ENCODE data around the gene ZMYM4. TPM values are rescaled to one million over a fixed set of nuclear protein-coding genes. Genes with fewer than 3 reads are reported as not detected.
"Not testable (repeated sequence)": the region's sequence is repeated elsewhere in the genome, so short reads cannot be mapped to it uniquely, and the experiment has no call there.

ZMYM4 gene
- total and polyA plus RNA-seq, 10 of the 15 experiments (the other 5 are each of a cell fraction or from before 2014, with no cell fraction given): 8.0 to 37.0 (median 28.1) TPM

DNA sequence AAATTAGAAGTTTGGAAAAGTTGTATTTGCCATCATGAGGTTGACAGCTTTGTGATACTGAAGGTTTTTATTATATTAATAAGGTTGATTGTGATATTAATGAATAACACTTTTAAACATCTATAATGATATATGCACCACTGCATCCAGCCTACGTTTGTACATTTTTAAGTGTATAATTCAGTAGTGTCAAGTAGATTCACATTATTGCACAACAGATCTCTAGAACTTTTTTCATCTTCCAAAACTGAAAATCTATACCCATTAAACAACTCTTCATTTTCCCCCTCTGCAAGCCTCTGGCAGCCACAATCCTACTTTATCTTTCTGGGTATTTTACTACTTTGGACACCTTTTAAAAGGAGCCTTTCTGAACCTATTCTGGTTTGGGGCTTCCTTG, 37.2 kb upstream of the ZMYM4 start (continued):
- TF ChIP-seq, protein P1, sequence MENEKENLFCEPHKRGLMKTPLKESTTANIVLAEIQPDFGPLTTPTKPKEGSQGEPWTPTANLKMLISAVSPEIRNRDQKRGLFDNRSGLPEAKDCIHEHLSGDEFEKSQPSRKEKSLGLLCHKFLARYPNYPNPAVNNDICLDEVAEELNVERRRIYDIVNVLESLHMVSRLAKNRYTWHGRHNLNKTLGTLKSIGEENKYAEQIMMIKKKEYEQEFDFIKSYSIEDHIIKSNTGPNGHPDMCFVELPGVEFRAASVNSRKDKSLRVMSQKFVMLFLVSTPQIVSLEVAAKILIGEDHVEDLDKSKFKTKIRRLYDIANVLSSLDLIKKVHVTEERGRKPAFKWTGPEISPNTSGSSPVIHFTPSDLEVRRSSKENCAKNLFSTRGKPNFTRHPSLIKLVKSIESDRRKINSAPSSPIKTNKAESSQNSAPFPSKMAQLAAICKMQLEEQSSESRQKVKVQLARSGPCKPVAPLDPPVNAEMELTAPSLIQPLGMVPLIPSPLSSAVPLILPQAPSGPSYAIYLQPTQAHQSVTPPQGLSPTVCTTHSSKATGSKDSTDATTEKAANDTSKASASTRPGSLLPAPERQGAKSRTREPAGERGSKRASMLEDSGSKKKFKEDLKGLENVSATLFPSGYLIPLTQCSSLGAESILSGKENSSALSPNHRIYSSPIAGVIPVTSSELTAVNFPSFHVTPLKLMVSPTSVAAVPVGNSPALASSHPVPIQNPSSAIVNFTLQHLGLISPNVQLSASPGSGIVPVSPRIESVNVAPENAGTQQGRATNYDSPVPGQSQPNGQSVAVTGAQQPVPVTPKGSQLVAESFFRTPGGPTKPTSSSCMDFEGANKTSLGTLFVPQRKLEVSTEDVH (IDR thresholded peaks at IDR 0.05; ENCODE audit: low read depth, partially characterized antibody): no peak
- no peak for TF ChIP-seq NR2F1 (conservative IDR thresholded peaks at IDR 0.05)

DNA sequence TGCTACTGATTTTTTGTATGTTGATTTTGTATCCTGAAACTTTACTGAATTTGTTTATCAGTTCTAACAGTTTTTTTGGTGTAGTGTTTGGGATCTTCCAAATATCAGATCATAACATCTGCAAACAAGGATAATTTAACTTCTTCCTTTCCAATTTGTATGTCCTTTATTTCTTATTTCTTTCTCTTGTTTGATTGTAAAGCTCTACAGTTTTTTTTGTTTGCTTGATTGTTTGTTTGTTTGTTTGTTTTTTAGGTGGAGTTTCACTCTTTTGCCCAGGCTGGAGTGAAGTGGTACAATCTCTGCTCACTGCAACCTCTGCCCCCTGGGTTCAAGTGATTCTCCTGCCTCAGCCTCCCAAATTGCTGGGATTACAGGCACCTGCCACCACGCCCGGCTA, 31.7 kb upstream of the ZMYM4 start:
- H3K4me2 ChIP-seq (ENCODE audit: control insufficient read depth, insufficient read depth); H3K9me3 ChIP-seq (replicated peaks; ENCODE audit: control insufficient read depth, insufficient read depth, low read length); H3K27ac ChIP-seq (ENCODE audit: control insufficient read depth, insufficient read depth); DNase-seq (ENCODE audit: low read depth, low spot score); H3K4me1 ChIP-seq (ENCODE audit: control insufficient read depth, insufficient read depth, low read length); FAIRE-seq; H4K20me1 ChIP-seq (ENCODE audit: control insufficient read depth, insufficient read depth); H3K9ac ChIP-seq (ENCODE audit: control insufficient read depth, insufficient read depth, low read length); in situ Hi-C loops (cut with MboI); BruUV-seq (replicated peaks); H2AFZ ChIP-seq (ENCODE audit: control insufficient read depth, low read depth, low read length); CTCF ChIA-PET; RAD21 ChIA-PET (ENCODE audit: unreplicated experiment); H3K79me2 ChIP-seq (ENCODE audit: control insufficient read depth, insufficient read depth, low read length); POLR2A ChIA-PET; ATAC-seq; H3K36me3 ChIP-seq (ENCODE audit: control insufficient read depth in 2 of 2, insufficient read depth in 2 of 2, low read length in 1 of 2); intact Hi-C loops (cut with micrococcal nuclease; ENCODE audit: unreplicated experiment); H3K4me3 ChIP-seq; SMC1A ChIA-PET (ENCODE audit: uncharacterized antibody, unreplicated experiment); H3K27me3 ChIP-seq (replicated peaks in 1 of 2; ENCODE audit: control insufficient read depth in 2 of 2, insufficient read depth in 2 of 2, low read length in 1 of 2): not testable (repeated sequence)
- WGBS (ENCODE audit: insufficient coverage, insufficient replicate concordance, low lambda C conversion rate, missing lambda C conversion rate): 82% methylated on average over 2 of the region's 2 CpGs

DNA sequence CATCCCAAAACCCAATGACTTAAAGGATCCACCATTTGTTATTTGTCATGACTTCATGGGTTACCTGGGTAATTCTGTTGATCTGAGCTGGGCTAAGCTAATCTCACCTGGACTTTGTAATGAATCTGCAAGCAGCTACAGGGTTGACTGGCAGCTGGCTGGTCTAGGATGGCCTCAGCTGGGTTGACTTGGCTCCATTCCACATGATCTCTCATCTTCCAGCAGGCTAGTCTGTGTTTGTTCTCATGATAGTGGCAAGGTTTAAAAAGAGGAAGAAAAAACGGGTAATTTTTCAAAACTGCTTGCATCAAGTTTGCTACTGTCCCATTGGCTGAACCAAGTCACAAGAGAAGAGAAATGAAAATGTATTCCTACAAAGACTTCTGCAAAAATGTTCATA, 24.8 kb upstream of the ZMYM4 start:
- no peak overlapping the region for H3K27ac ChIP-seq (ENCODE audit: control insufficient read depth, insufficient read depth)
- ChIA-PET SMC1A (ENCODE audit: uncharacterized antibody, unreplicated experiment) (interaction anchor here (1.0 kb wide), 1 partner anchor 8 kb away, joined by 3 read pairs; no protein-coding TSS in a partner anchor), CTCF (no interaction called here), POLR2A (interaction anchor here (0.6 to 1.0 kb wide), 2 partner anchors 12 to 186 kb away, joined by 4 read pairs; no protein-coding TSS in a partner anchor), RAD21 (ENCODE audit: unreplicated experiment) (no interaction called here)
- H3K4me3 ChIP-seq: no peak overlapping the region
- no TSS peak for BruUV-seq (replicated peaks)
- no peaks in the 10 kb centered on the region for H3K79me2 ChIP-seq (ENCODE audit: control insufficient read depth, insufficient read depth, low read length)
- WGBS (ENCODE audit: insufficient coverage, insufficient replicate concordance, low lambda C conversion rate, missing lambda C conversion rate): 6% methylated on average over 1 of the region's 1 CpG
- no peak for DNase-seq (ENCODE audit: low read depth, low spot score)
- no peak for FAIRE-seq
- no peak overlapping the region for H3K4me2 ChIP-seq (ENCODE audit: control insufficient read depth, insufficient read depth)
- in situ Hi-C loops (cut with MboI) (no loop called here), intact Hi-C loops (cut with micrococcal nuclease; ENCODE audit: unreplicated experiment) (no loop called here)
- ATAC-seq: no peak
- H3K4me1 ChIP-seq (ENCODE audit: control insufficient read depth, insufficient read depth, low read length): no peaks in the 10 kb centered on the region
- H3K27me3 ChIP-seq (replicated peaks in 1 of 2; ENCODE audit: control insufficient read depth in 2 of 2, insufficient read depth in 2 of 2, low read length in 1 of 2): no peaks in the 10 kb centered on the region
- H3K36me3 ChIP-seq (ENCODE audit: control insufficient read depth in 2 of 2, insufficient read depth in 2 of 2, low read length in 1 of 2): no peaks in the 10 kb centered on the region
- TF ChIP-seq ZNF384 (IDR thresholded peaks at IDR 0.05; ENCODE audit: borderline replicate concordance, low read depth, low read length) (no peak), ZNF207 (IDR thresholded peaks at IDR 0.05; ENCODE audit: borderline replicate concordance) (no peak), NFYB (IDR thresholded peaks at IDR 0.05; ENCODE audit: insufficient read depth, low read depth, low read length) (no peak), PAX8 (IDR thresholded peaks at IDR 0.05) (no peak)
- TF ChIP-seq, protein P2, sequence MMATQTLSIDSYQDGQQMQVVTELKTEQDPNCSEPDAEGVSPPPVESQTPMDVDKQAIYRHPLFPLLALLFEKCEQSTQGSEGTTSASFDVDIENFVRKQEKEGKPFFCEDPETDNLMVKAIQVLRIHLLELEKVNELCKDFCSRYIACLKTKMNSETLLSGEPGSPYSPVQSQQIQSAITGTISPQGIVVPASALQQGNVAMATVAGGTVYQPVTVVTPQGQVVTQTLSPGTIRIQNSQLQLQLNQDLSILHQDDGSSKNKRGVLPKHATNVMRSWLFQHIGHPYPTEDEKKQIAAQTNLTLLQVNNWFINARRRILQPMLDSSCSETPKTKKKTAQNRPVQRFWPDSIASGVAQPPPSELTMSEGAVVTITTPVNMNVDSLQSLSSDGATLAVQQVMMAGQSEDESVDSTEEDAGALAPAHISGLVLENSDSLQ (IDR thresholded peaks at IDR 0.05): peak; percentile 43; the same call in 1 of the 2 replicates
- no peak overlapping the region for H3K9ac ChIP-seq (ENCODE audit: control insufficient read depth, insufficient read depth, low read length)
- no peak overlapping the region for H2AFZ ChIP-seq (ENCODE audit: control insufficient read depth, low read depth, low read length)
- H3K9me3 ChIP-seq (replicated peaks; ENCODE audit: control insufficient read depth, insufficient read depth, low read length): no peaks in the 10 kb centered on the region
- H4K20me1 ChIP-seq (ENCODE audit: control insufficient read depth, insufficient read depth): no peaks in the 10 kb centered on the region

Data from GM12878 (cell line).